Stimulated activated CD8-positive, alpha-beta memory T cell treated with anti-CD3 and anti-CD28 coated beads, Interleukin-15, amount 100 ng/mL, for 24 hours (primary cell): Measurements from ENCODE around the gene KIF7.

ENCODE experiments used
- DNase-seq: peaks from one replicate; pipeline ENCODE4 v3.0.0-alpha.2; 2020; ENCODE audit warnings: low read depth

The KIF7 gene

GRCh38 chr15:89648106-89649012 is 6.9 kb downstream of the KIF7 start:
- no peak for DNase-seq

- DNase-seq, result peak; percentile 55
These were observed 7.9 kb downstream of the KIF7 start for GRCh38 chr15:89647191-89647851.

- DNase-seq, result no peak
These were observed 8.7 kb downstream of the KIF7 start for GRCh38 chr15:89646416-89647141.

GRCh38 chr15:89645680-89646079 is 9.6 kb downstream of the KIF7 start:
- no peak for DNase-seq

- no peak for DNase-seq
These were observed 13.2 kb downstream of the KIF7 start for GRCh38 chr15:89642106-89642505.

- no peak for DNase-seq
These were observed 14.2 kb downstream of the KIF7 start for GRCh38 chr15:89641053-89641452.

GRCh38 chr15:89640245-89640644 is 15.0 kb downstream of the KIF7 start:
- no peak for DNase-seq

- DNase-seq, result no peak
These were observed 21.7 kb downstream of the KIF7 start for GRCh38 chr15:89633585-89633984.

GRCh38 chr15:89632563-89633430 is 22.5 kb downstream of the KIF7 start:
- no peak for DNase-seq

GRCh38 chr15:89631902-89632264 is 23.4 kb downstream of the KIF7 start:
- no peak for DNase-seq

- no peak for DNase-seq
These were observed 24.0 kb downstream of the KIF7 start for GRCh38 chr15:89630974-89631901.

GRCh38 chr15:89630260-89630659 is 25.0 kb downstream of the KIF7 start:
- DNase-seq, result no peak

- no peak for DNase-seq
These were observed 25.4 kb downstream of the KIF7 start for GRCh38 chr15:89629829-89630228.

- no peak for DNase-seq
These were observed 26.2 kb downstream of the KIF7 start for GRCh38 chr15:89628806-89629715.

GRCh38 chr15:89628301-89628700 is 27.0 kb downstream of the KIF7 start:
- no peak for DNase-seq

GRCh38 chr15:89627256-89627970 is 27.9 kb downstream of the KIF7 start:
- DNase-seq, result no peak

- DNase-seq, result no peak
These were observed 29.6 kb downstream of the KIF7 start for GRCh38 chr15:89625716-89626115.

GRCh38 chr15:89623165-89623564 is 32.1 kb downstream of the KIF7 start:
- DNase-seq, result no peak

GRCh38 chr15:89621547-89621946 is 33.7 kb downstream of the KIF7 start:
- no peak for DNase-seq
